Heart left ventricle (tissue), 13 donors: ENCODE results near the gene GPR87.

Experiments
- CTCF ChIP-seq, 12 donors: fragments of 200-600 bp; sonication (generic) in 4 of 12; IDR thresholded peaks; one replicate each; pipeline versions ENCODE4 v1.5.0 to v1.8.0; 2018 to 2022; ENCODE audit warnings: antibody characterized with exemption in 12 of 12, mild to moderate bottlenecking in 5 of 12
- POLR2A ChIP-seq, 2 donors: fragments of 450-650 bp; IDR thresholded peaks; one replicate each; pipeline ENCODE4 v1.6.1; 2017; ENCODE audit warnings: antibody characterized with exemption in 2 of 2, mild to moderate bottlenecking in 2 of 2, moderate library complexity in 2 of 2
- donor health status: ischemic (EF 13 %, LVEDD 7.1; RV severe dilation, severe dysfunction).
- donor health status: DM: no; HTN: yes; CAD: no.
- donor health status: DM: no; HTN: no; CAD: no.
- donor health status: ischemic (EF 25% LVEDD 6.9; RV normal size, moderate dysfunction).
- donor health status: ischemic (EF 25% LVEDD 5.7; RV mildly dilated, moderate dysfunction).
- donor health status: ischemic (EF 35%, LVEDD 5.7; RV mildly dilated, moderate dysfunction).
- donor health status: nonischemic (EF 11% LVEDD 7.7; RV severe dilation, severe dysfunction).
- donor health status: DM: yes; HTN: yes; CAD: no.
- donor health status: PGD.
- donor health status: ischemic (EF 29% LVEDD 5.4; RV normal size, mild dysfunction).
- donor health status: nonischemic (EF 23%, LVEDD 6.1; RV moderate dilation, normal function).

- TF ChIP-seq CTCF (IDR thresholded peaks at IDR 0.05) = no peak
- no peak for TF ChIP-seq POLR2A (IDR thresholded peaks at IDR 0.05)
These were observed 34.6 kb upstream of the GPR87 start for GRCh38 chr3:151351219-151351618.
